SU-DHL-6 (cell line): ENCODE measurements around the gene TANC1.

Experiments used
- H2AFZ ChIP-seq: fragments of 200-600 bp; sonication (generic); 2 replicates; pipeline ENCODE4 v1.6.1; 2014; ENCODE audit warnings: low read depth, mild to moderate bottlenecking, moderate library complexity, mixed read lengths, antibody characterized with exemption, low read length; ENCODE audit not compliant: severe bottlenecking
- H3F3A ChIP-seq: fragments of 200-600 bp; shearing (Covaris generic); 2 replicates; pipeline ENCODE4 v1.6.0; 2016; ENCODE audit warnings: antibody characterized with exemption, mild to moderate bottlenecking; ENCODE audit not compliant: insufficient read depth
- H3K27ac ChIP-seq: fragments of 200-600 bp; sonication (generic); 2 replicates; pipeline ENCODE4 v1.5.1; 2016; ENCODE audit warnings: low read depth, mild to moderate bottlenecking, low read length, moderate library complexity, mixed read lengths
- H3K27me3 ChIP-seq: fragments of 200-600 bp; sonication (generic), shearing (Covaris generic); 2 replicates; pipeline ENCODE4 v1.6.0; 2014; ENCODE audit warnings: mild to moderate bottlenecking, low read length
- H3K36me3 ChIP-seq: fragments of 200-600 bp; sonication (generic); 2 replicates; pipeline ENCODE4 v1.6.1; 2014; ENCODE audit warnings: mild to moderate bottlenecking, low read length, mixed read lengths
- H3K4me2 ChIP-seq: fragments of 300-600, 200-600 bp; shearing (Covaris generic), sonication (generic); 2 replicates; pipeline ENCODE4 v1.6.0; 2014; ENCODE audit warnings: low read length, low read depth, mild to moderate bottlenecking; ENCODE audit not compliant: poor library complexity, severe bottlenecking
- H3K4me3 ChIP-seq: fragments of 200-600 bp; sonication (generic); 2 replicates; pipeline ENCODE4 v1.5.1; 2014; ENCODE audit warnings: antibody characterized with exemption, low read length, mild to moderate bottlenecking, mixed read lengths; ENCODE audit not compliant: insufficient read depth, poor library complexity, severe bottlenecking
- H3K79me2 ChIP-seq: fragments of 200-600 bp; sonication (generic); 2 replicates; pipeline ENCODE4 v1.6.1; 2014; ENCODE audit warnings: mild to moderate bottlenecking, low read length, moderate library complexity; ENCODE audit not compliant: insufficient read depth
- H3K9ac ChIP-seq: fragments of 200-600 bp; sonication (generic); 2 replicates; pipeline ENCODE4 v1.7.0; 2014; ENCODE audit warnings: mild to moderate bottlenecking, low read length
- H3K9me2 ChIP-seq: fragments of 200-600 bp; sonication (generic); replicated peaks from 2 replicates; pipeline ENCODE4 v1.6.1; 2014; ENCODE audit warnings: low read length; ENCODE audit not compliant: insufficient read depth
- H3K9me3 ChIP-seq: fragments of 200-600 bp; sonication (generic); 2 replicates; pipeline ENCODE4 v1.6.1; 2014; ENCODE audit warnings: low read length, mixed read lengths; ENCODE audit not compliant: insufficient read depth
- H4K20me1 ChIP-seq: fragments of 200-600 bp; sonication (generic); 2 replicates; pipeline ENCODE4 v1.6.1; 2014; ENCODE audit warnings: low read depth, mild to moderate bottlenecking, antibody characterized with exemption, low read length, moderate library complexity, mixed read lengths
- EZH2phosphoT487 ChIP-seq: fragments of 200-600 bp; sonication (generic), shearing (Covaris generic); conservative IDR thresholded peaks from 2 replicates; pipeline ENCODE4 v1.6.1; 2018; ENCODE audit warnings: mild to moderate bottlenecking, antibody characterized with exemption, low read length, moderate library complexity, mixed read lengths
- TF ChIP-seq, protein P1 (sequence below): fragments of 200-600 bp; sonication (generic); IDR thresholded peaks from one replicate; pipeline ENCODE4 v1.5.1; 2017; ENCODE audit warnings: antibody characterized with exemption, mild to moderate bottlenecking, low read length, moderate library complexity; ENCODE audit not compliant: insufficient read depth, poor library complexity, severe bottlenecking

TANC1 gene

DNA sequence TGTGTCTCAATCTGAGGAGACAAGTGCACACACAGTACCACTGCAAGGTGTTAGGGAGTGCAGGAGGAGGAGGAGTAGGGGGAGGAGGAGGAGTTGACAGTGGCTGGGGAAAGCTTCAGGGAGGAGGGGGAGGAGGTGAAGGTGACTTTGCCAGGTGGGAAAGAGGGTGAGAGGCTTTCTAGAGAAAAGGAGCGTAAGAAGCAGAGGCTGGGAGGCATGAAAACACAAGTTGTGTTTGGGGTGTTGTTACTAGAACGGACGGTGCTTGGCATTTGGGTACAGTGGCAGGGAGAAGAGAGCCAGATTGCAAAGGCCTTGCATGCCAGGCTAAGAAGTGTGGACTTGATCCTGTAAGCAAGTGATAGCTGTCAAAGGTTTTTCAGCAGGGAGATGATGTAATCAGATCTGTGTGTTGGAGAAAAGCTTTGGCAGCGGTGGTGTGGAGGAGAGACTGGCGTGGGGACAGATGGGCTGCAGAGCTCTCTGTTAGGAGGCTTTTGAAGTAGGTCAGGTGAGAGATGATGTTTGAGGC is 16.2 kb downstream of the TANC1 start:
- Histone ChIP-seq H3K36me3 (no peaks in the 10 kb centered on the region), H3K4me2 (no peak overlapping the region), H3K4me3 (no peak overlapping the region), H3F3A (no peaks in the 10 kb centered on the region), H3K9ac (no peak overlapping the region), H2AFZ (no peak overlapping the region), H4K20me1 (no peaks in the 10 kb centered on the region), H3K27ac (no peak overlapping the region), H3K9me3 (no peaks in the 10 kb centered on the region), H3K9me2 (no peaks in the 10 kb centered on the region), H3K27me3 (no peaks in the 10 kb centered on the region), H3K79me2 (no peaks in the 10 kb centered on the region)
- TF ChIP-seq, protein P1, sequence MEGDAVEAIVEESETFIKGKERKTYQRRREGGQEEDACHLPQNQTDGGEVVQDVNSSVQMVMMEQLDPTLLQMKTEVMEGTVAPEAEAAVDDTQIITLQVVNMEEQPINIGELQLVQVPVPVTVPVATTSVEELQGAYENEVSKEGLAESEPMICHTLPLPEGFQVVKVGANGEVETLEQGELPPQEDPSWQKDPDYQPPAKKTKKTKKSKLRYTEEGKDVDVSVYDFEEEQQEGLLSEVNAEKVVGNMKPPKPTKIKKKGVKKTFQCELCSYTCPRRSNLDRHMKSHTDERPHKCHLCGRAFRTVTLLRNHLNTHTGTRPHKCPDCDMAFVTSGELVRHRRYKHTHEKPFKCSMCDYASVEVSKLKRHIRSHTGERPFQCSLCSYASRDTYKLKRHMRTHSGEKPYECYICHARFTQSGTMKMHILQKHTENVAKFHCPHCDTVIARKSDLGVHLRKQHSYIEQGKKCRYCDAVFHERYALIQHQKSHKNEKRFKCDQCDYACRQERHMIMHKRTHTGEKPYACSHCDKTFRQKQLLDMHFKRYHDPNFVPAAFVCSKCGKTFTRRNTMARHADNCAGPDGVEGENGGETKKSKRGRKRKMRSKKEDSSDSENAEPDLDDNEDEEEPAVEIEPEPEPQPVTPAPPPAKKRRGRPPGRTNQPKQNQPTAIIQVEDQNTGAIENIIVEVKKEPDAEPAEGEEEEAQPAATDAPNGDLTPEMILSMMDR: no peak
- no peak for TF ChIP-seq EZH2phosphoT487

DNA sequence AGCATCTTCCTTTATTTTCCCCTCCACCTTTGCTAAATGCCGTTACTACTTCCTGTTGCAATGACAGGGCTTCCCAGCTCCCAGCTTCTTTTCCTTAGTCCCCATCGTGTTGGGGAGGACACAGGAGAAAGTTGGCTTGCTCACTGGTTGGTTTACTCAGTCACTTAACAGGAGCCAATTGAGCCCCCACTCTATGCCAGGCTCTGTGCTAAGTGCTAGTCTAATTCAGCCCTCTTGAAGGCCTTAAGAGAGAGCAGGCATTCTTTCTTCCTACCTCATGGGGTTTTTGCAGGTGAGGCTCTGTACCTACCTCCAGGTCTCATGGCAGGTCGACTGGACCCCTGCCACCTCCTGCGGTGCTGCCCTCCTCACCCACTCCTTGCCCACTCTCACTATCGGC is 20.1 kb downstream of the TANC1 start:
- no peaks in the 10 kb centered on the region for H3F3A ChIP-seq
- no peaks in the 10 kb centered on the region for H3K9me3 ChIP-seq
- H3K27me3 ChIP-seq: no peaks in the 10 kb centered on the region
- H3K36me3 ChIP-seq: no peaks in the 10 kb centered on the region
- no peak for TF ChIP-seq EZH2phosphoT487
- TF ChIP-seq, protein P1: no peak
- H3K9me2 ChIP-seq: no peaks in the 10 kb centered on the region
- no peak overlapping the region for H3K9ac ChIP-seq
- no peak overlapping the region for H2AFZ ChIP-seq
- H3K27ac ChIP-seq: no peak overlapping the region
- H4K20me1 ChIP-seq: no peaks in the 10 kb centered on the region
- H3K4me3 ChIP-seq: no peak overlapping the region
- H3K79me2 ChIP-seq: no peaks in the 10 kb centered on the region
- H3K4me2 ChIP-seq: no peak overlapping the region

GRCh38 chr2:158989165-158989564 is 20.7 kb downstream of the TANC1 start:
- no peaks in the 10 kb centered on the region for H3K36me3 ChIP-seq
- no peaks in the 10 kb centered on the region for H3K79me2 ChIP-seq
- no peak overlapping the region for H3K4me3 ChIP-seq
- H3K9ac ChIP-seq: no peak overlapping the region
- H3F3A ChIP-seq: no peaks in the 10 kb centered on the region
- H3K4me2 ChIP-seq: no peak overlapping the region
- no peaks in the 10 kb centered on the region for H3K9me3 ChIP-seq
- no peak overlapping the region for H3K27ac ChIP-seq
- H2AFZ ChIP-seq: no peak overlapping the region
- no peaks in the 10 kb centered on the region for H4K20me1 ChIP-seq
- H3K9me2 ChIP-seq: no peaks in the 10 kb centered on the region
- TF ChIP-seq EZH2phosphoT487: no peak
- TF ChIP-seq, protein P1: no peak
- H3K27me3 ChIP-seq: no peaks in the 10 kb centered on the region
